WERI-Rb-1 (cell line): ENCODE results near the gene KLF4.

Experiments
- DNase-seq: peaks from one replicate; pipeline ENCODE4 v3.0.0-alpha.2; 2020
- H3K27ac ChIP-seq: fragments of 250-450 bp; sonication (Bioruptor Pico); 2 replicates; pipeline ENCODE4 v1.5.1; 2020; ENCODE audit warnings: mild to moderate bottlenecking, moderate library complexity
- H3K27me3 ChIP-seq: fragments of 250-450 bp; sonication (Bioruptor Pico); 2 replicates; pipeline ENCODE4 v1.5.1; 2021; ENCODE audit warnings: mild to moderate bottlenecking, low read depth, moderate library complexity; ENCODE audit not compliant: insufficient read depth, severe bottlenecking
- H3K36me3 ChIP-seq: fragments of 250-450 bp; sonication (Bioruptor Pico); 2 replicates; pipeline ENCODE4 v1.5.1; 2020; ENCODE audit warnings: mild to moderate bottlenecking, moderate library complexity
- H3K4me3 ChIP-seq: 2 replicates; pipeline ENCODE4 v1.5.1; 2011; ENCODE audit warnings: low read depth, mild to moderate bottlenecking, control low read depth, low read length
- H3K9me3 ChIP-seq: fragments of 250-450 bp; sonication (Bioruptor Pico); 2 replicates; pipeline ENCODE4 v1.5.1; 2021; ENCODE audit warnings: mild to moderate bottlenecking, moderate library complexity; ENCODE audit not compliant: severe bottlenecking
- CTCF ChIP-seq: IDR thresholded peaks from 2 replicates; pipeline ENCODE4 v1.5.1; 2011; ENCODE audit warnings: low read depth, mild to moderate bottlenecking, control low read depth, inconsistent platforms, low read length

KLF4 gene

GRCh38 chr9:107489687-107490605 lies at the start of gene KLF4:
TSS of gene KLF4 (minus strand) at chr9:107489769. CDS start at chr9:107489172, 597 bp downstream.
- Histone ChIP-seq H3K36me3 (no peaks in the 10 kb centered on the region; the same call in 1 of the 2 replicates), H3K27me3 (peaks cover 26% of the 10 kb centered on the region), H3K27ac (peak within 1 kb of the TSS; percentile 89), H3K9me3 (no peaks in the 10 kb centered on the region), H3K4me3 (peak within 1 kb of the TSS; percentile 61)
- no peak for TF ChIP-seq CTCF
- DNase-seq = peak; percentile 94

DNA sequence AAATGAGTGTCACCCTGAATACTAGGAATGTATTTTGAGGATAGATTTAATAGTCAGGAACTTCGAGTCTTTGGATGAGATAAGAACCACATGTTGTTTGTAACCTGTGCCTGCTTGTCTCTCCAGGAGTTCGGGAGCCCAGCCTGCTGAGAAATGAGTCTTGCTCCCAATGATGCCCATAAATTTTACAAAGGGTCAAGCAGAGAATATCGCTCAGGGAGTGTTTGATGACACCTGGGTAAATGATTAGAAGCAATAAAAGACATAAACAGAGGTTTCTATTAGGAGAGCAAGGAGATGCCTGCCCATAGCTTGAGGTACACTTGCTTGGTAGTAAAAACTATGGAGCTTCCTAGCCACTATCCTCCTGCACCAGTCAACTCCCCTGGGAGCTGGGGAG lies 46.9 kb upstream of the KLF4 start:
- no peak for DNase-seq
- TF ChIP-seq CTCF = no peak
- H3K9me3 ChIP-seq = peaks cover 6% of the 10 kb centered on the region
- no peak overlapping the region for H3K4me3 ChIP-seq
- no peak overlapping the region for H3K27ac ChIP-seq
- no peaks in the 10 kb centered on the region for H3K36me3 ChIP-seq
- H3K27me3 ChIP-seq = peaks cover 49% of the 10 kb centered on the region

GRCh38 chr9:107534510-107535078 lies 45.0 kb upstream of the KLF4 start:
- no peak for DNase-seq
- peaks cover 41% of the 10 kb centered on the region for H3K27me3 ChIP-seq
- no peak overlapping the region for H3K4me3 ChIP-seq
- H3K27ac ChIP-seq = no peak overlapping the region
- H3K9me3 ChIP-seq = peaks cover 10% of the 10 kb centered on the region
- H3K36me3 ChIP-seq = no peaks in the 10 kb centered on the region
- TF ChIP-seq CTCF = no peak

DNA sequence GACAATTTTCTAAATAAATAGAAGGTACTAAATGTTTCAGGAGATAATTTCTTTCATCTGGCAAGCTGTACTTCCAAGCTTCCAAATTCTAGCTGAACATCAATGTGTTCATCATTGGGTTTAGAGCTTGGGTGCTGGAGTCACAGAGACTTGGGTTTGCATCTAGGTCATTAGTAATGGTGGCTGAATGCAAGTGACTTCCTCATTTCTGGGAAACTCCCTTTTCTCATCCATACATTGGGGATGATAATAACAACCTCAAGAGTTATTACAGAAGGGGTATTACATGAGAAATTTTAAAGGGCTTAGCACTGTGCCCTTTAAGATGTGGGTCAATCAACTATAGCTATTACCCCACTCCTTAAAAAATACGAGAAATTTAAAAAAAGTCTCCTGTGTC lies 41.1 kb upstream of the KLF4 start:
- peaks cover 56% of the 10 kb centered on the region for H3K27me3 ChIP-seq
- TF ChIP-seq CTCF = no peak
- H3K9me3 ChIP-seq = peaks cover 10% of the 10 kb centered on the region

GRCh38 chr9:107528686-107529085 lies 39.1 kb upstream of the KLF4 start:
- Histone ChIP-seq H3K4me3 (no peak overlapping the region), H3K9me3 (peaks cover 10% of the 10 kb centered on the region), H3K27ac (no peak overlapping the region), H3K36me3 (no peaks in the 10 kb centered on the region), H3K27me3 (peaks cover 72% of the 10 kb centered on the region)
- no peak for DNase-seq
- no peak for TF ChIP-seq CTCF

More for the DNA sequence above, 41.1 kb upstream of the KLF4 start:
- no peak for DNase-seq
- Histone ChIP-seq H3K27ac (no peak overlapping the region), H3K4me3 (no peak overlapping the region), H3K36me3 (no peaks in the 10 kb centered on the region)
